ENCODE results near the gene DNALI1.

The DNALI1 gene

DNA sequence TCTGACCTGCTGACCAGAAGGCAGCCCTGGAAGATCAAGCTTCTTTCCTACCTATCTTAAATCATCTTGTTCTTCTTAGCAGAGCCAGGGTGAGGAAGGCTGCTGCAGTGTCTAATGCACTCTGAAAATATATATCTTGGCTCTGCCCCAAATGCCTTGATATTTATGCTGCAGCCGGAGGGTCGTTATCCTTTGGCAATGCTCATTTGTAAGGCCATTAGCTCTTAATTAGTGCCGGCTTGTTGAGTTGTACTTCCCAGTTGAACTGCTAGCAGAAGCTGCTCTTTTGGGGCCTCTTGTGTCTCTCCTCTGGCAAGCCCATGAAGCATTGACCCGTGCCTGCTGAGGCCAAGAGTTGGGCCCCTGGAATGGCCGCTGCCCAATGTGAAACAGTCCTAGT, 43.2 kb downstream of the DNALI1 start:
- no peak overlapping the region for H3K4me3 ChIP-seq (ENCODE audit: low read depth, low read length)
- TF ChIP-seq, protein P1, sequence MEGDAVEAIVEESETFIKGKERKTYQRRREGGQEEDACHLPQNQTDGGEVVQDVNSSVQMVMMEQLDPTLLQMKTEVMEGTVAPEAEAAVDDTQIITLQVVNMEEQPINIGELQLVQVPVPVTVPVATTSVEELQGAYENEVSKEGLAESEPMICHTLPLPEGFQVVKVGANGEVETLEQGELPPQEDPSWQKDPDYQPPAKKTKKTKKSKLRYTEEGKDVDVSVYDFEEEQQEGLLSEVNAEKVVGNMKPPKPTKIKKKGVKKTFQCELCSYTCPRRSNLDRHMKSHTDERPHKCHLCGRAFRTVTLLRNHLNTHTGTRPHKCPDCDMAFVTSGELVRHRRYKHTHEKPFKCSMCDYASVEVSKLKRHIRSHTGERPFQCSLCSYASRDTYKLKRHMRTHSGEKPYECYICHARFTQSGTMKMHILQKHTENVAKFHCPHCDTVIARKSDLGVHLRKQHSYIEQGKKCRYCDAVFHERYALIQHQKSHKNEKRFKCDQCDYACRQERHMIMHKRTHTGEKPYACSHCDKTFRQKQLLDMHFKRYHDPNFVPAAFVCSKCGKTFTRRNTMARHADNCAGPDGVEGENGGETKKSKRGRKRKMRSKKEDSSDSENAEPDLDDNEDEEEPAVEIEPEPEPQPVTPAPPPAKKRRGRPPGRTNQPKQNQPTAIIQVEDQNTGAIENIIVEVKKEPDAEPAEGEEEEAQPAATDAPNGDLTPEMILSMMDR (IDR thresholded peaks at IDR 0.05; ENCODE audit: borderline replicate concordance, insufficient read depth, low read depth, low read length) = no peak

DNA sequence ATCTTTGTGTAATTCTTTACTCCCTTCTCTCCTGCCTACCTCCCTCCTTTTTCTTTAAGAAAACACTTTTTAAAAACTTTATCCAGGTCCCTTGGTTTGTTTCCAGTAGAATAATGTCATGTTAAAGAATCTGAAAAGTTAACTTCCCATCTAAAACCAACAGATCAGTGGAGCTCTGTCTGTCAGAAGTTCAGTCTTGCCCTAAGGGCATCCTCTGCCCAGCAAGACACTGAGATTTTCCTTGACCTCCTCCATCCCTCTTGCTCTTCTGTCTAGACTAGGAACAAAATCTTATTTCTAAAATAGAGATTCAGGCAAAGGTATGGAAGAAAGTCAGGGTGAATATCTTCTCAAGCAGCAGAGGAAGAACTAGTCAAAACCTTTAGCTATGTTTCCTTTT, 44.7 kb downstream of the DNALI1 start:
- H3K4me3 ChIP-seq (ENCODE audit: low read depth, low read length) = no peak overlapping the region
- TF ChIP-seq, protein P1 (IDR thresholded peaks at IDR 0.05; ENCODE audit: borderline replicate concordance, insufficient read depth, low read depth, low read length) = no peak

DNA sequence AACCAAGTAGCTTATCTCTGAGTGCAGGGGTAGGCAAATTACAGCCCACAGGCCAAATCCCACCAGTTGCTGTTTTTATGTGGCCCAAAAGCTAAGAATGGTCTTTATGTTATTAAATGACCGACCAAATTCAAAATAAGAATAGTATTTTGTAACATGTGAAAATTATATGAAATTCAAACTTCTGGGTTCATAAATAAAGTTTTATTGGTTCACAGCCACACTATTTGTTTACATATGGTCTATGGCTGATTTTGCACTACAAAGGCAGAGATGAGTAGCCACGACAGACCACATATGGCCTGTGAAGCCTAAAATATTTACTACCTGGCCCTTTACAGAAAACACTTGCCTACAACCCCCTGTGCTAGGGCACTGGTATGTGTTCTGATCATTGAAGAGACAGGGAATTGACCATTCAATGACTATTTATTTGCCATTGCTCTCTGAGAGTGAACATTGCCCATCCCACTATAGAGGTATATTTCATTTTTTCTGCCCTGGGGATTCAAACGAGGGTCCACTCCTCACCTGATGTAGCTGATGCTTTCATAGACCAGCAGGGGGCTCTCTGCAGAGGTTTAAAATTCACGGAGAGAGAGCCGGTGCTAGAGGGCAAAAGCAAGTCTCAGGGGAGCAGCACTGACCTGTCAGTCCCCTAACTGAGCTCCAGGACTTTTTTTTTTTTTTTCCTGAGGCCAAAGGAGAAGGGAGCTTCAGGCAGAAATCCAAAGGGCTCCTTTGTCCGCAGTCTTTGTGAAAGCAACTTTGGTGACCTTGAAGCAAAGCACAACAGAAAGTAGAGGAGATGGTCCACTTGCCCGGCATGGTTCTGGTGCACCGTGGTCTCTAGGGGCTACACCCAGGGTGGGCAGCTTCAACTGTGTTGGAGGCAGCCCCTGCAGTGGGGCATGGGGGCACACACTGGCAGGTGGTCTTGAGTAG, 46.3 kb downstream of the DNALI1 start:
- TF ChIP-seq, protein P1 (IDR thresholded peaks at IDR 0.05; ENCODE audit: borderline replicate concordance, insufficient read depth, low read depth, low read length) = peak; percentile 62
- no peak overlapping the region for H3K4me3 ChIP-seq (ENCODE audit: low read depth, low read length)

DNA sequence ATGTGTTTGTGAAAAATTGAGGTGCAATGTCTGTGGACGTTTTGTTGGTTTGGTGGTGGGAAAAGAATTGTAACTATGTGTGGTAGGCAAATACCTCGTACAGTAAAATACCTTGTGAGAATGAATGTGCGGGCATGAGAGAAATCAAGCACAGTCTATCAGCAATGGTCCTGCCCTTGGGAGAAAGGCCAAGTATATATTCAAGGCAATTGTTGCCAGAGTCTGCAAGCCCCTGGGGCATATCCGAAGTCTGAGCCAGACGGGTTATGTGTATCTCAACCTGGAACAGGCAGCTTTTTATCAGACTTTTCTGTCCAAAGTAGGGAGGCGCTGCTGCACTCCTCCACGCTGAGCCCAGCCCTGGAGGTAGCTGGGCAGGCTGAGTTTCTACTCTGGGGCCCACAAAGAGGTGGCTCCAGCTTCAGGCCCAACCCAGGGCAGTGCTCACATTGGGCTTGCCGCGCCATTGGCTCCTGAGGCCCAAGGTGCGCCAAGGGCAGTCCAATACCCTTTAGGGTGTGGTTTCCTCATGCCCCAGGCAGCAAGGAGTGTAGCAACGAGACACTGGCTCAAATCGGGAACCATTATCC, 48.4 kb downstream of the DNALI1 start:
- no peak overlapping the region for H3K4me3 ChIP-seq (ENCODE audit: low read depth, low read length)
- TF ChIP-seq, protein P1 (IDR thresholded peaks at IDR 0.05; ENCODE audit: borderline replicate concordance, insufficient read depth, low read depth, low read length) = no peak

DNA sequence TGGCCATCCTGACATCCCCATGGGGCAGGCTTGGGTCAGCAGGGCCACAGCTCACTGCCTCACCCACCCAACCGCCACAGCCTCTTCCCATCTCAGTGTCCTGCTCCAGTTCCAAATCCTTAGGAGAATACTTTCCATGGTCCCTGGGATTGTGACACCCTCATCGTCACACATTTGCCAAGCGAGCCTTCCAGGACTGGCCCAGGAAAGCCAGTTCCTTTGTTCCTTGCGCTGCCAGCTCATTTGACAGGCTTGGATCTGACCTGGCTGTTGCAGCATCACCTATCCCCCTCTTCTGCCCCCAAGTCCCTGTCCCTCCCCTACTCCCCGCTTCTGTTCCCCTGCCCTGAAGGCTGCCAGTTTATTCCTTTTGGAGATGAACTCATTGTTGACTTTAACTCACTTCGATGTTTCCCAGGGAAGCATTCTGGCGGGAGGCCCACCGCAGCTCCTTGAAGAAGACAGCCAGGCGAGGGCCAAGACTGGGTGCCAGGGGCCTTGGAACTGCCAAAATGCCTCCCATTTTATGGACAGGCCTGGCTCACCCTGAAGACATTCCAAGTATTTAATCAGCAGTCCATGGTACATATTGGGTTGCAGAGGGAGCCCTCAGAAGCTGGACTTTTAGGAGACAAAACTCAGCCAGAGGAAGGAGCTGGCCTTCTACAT, 49.2 kb downstream of the DNALI1 start:
- TF ChIP-seq, protein P1 (IDR thresholded peaks at IDR 0.05; ENCODE audit: borderline replicate concordance, insufficient read depth, low read depth, low read length) = no peak

DNA sequence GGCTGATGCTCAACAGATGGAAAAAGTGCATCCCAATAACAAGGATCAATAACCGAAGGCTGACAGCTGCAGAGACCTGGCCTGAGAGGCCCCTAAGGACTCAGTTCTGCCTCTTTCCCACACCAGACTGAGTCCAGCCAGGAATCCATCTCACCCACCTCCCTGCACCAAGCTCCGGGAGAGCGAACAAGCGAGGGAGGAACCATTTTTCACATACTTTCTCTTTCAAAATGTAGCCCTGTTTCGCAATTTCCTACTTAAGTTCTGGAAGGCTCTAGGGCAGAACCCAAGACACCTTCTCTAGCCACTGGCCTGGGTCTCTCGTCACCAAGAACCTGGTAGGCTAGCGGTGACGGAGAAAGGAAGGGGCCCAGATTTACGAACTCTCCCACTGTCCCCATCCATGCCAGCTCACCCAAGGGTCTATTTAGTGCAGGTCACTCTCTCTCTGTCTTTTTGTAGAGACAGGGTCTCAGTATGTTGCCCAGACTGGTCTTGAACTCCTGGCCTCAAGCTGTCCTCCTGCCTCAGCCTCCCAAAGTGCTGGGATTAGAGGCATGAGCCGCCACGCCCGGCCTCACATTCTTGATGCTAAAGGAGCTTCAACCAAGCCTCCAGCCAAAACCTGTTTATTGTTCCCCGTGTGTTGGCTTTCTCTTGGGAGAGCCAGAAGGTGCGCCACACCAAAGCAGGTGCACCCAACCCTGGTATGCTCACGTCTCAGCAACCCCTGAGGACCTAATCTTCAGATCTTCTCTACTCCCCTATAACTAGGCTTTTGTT, 49.9 kb downstream of the DNALI1 start:
- TF ChIP-seq, protein P1 (IDR thresholded peaks at IDR 0.05; ENCODE audit: borderline replicate concordance, insufficient read depth, low read depth, low read length) = no peak
- H3K4me3 ChIP-seq (ENCODE audit: low read depth, low read length) = no peak overlapping the region

More for the DNA sequence above, 49.2 kb downstream of the DNALI1 start:
- H3K4me3 ChIP-seq (ENCODE audit: low read depth, low read length) = no peak overlapping the region

Measured in GM12875 (cell line).